Inferior parietal cortex (tissue), 1 donor: Measurements from ENCODE around the gene HIVEP2.

ENCODE experiments used
- DNase-seq: peaks from one replicate; pipeline ENCODE4 v3.0.0-alpha.2; 2016; ENCODE audit errors: extremely low spot score

HIVEP2 gene

GRCh38 chr6:142892254-142893021 is 52.5 kb downstream of the HIVEP2 start:
- DNase-seq: no peak

- DNase-seq: no peak
Observed at GRCh38 chr6:142891454-142891853, 53.5 kb downstream of the HIVEP2 start.

DNA sequence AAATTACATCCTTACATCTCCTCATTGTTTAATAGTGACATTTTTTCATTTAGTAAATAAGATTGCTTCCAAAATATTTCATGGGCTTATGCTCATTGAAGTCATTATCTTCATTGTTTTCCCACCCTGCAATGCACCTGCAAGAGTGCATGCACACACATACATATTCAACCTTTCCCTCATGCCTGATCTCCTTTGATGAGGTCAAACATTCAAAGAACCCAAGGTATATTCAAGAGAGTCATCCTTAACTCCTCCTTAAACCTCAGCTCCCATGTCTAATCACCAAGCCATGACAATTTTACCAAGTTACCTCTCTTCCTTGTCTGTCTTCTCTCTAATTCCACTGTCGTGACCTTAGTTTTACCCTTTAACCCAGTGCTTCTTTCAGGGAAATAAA is 56.5 kb downstream of the HIVEP2 start:
- no peak for DNase-seq

DNA sequence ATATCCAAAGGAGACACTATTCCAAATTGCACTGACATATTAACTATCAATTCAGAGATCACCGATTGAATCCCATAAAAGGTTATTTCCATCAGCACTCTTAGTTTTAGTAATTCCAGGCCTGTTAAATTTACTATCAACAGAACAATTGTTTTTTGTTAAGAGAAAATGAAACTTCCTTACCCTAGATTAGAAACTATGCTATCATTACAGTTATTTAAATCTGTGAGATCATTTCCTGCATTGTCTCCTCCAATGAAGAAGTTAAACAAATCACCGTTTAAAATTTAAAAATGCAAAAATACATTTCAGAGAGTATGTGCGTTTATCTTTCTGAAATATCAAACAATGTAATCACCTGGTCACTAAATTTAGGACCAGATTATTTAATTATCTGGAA is 57.5 kb downstream of the HIVEP2 start:
- DNase-seq: no peak

- DNase-seq: no peak
Observed at GRCh38 chr6:142886431-142887170, 58.4 kb downstream of the HIVEP2 start.

- no peak for DNase-seq
Observed at GRCh38 chr6:142885182-142885867, 59.7 kb downstream of the HIVEP2 start.

DNA sequence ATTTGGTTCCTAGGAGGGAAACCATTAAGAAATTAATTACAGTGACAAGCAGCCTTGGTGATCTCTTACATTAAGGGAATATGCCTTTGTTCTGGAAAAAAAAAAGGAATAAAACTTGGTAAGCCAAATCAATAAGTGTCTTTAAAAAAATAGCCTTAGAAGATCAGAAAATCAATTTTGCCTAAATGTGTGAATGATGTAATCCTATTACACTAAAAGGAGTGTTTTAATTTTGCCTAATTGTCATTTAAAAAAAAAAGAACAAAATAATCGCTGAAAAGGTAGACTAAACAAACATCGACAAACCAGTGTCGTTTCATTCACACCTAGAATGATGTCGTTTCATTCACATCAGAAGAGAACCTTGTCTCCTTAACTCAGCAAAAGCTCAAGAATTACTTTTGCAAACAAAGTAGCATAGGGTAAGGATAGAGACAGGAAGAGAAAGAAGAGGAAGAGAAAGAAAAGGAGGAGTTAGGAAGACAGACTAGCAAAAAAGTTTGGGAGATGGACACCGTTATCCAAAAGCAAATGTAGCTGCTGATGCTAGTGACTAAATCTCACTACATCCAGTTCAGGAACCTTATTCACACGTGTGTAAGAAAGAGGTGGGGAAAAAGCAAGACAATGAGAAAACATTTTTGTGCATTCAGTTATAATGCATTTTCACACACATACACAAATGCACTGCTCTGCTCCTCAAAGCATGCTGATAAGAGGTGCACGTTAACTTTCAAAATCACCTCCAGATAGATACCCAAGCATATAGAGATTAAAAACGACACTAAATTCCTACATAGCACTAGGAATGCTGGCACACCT is 60.6 kb downstream of the HIVEP2 start:
- DNase-seq: no peak

DNA sequence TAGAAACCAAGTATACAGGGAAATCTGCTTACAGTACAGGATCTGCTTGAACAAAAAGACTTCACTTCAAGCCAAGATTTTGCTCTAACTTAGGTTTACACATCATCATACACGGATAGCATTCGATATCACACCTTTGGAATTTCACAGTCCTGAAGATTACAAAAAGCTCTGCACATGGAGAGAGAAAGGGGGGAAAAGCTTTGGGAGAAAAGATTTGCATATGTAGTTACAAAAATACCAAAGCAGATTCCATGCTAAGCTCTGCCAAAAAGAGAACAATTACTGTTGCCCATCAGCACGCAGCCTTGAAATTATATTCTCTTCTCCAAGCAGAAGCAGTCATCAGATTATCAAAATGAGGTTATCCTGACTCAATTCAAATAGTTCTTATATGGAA is 62.0 kb downstream of the HIVEP2 start:
- no peak for DNase-seq

DNA sequence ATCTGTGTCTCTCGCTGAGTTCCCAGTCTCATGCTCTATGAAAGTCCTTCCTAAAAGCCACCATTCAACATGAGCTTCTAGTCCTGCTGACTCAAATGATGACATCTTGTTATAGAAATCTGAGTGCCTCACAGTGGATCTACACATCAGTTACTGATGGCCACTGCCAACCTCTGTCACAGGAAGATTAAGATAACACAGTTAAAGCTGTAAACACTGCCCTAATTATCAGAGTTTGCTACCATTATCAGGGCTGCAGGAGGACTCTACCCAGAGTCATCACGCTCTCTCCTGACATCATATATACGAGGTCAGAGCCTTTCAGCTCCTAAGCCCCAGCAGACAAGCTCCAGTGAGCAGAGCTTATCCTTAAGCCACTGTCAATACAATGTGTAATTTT is 63.2 kb downstream of the HIVEP2 start:
- no peak for DNase-seq

- DNase-seq: no peak
Observed at GRCh38 chr6:142881290-142881689, 63.7 kb downstream of the HIVEP2 start.

DNA sequence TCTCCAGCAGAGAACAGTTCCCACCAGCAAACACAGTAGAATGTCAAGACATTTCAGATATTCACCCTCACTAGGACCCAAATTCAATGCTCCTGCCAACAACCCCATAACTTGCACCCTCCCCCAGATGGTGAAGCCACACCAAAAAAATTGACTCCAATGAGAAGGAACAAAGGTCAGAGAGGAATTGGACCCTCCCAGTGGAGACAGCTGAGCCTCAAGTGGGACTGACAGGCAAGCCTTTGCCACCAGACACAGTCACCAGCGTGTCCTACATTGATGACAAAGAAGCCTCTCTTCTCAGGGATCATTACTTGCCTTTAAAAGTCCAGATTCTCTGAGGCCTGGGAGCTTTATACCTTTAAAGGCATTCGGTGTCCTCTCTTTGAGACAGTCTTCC is 64.8 kb downstream of the HIVEP2 start:
- DNase-seq: no peak

DNA sequence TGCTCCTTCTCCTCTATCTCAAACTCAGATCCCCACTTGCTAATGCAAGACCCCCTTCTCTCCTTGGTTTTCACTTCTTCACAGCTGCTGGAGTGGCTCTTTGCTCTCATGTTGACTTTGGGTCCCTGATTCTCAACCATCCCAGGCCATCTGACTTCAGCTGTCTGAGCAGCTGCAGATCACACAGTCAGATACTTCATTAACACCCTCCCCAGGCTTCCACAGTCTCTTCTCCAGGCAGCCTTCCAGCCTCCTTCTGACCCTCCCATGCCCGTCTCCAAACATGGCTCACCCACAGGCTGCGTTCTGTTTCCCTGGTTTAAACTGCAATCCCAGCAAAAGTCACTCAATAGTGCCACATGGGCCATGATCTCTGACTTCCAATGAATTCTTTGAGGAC is 65.4 kb downstream of the HIVEP2 start:
- DNase-seq: no peak

DNA sequence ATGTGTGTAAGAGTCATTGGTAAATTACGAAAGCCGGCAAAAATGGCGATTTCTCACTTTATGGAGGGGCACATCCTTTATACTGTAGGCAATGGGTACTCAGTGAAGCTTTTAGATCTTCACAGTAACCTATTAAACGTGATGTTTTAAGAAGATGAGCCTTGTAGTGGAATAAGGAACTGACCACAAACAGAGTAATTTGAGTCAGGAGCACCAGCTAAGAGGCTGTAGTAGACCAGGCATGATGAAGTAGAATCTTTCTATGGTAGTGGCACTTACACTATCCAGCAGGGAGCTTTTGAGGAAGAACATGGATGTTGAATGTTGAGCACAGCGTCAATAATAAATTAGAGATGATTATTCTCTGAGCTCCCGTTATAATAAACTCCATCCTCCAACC is 65.9 kb downstream of the HIVEP2 start:
- DNase-seq: no peak

DNA sequence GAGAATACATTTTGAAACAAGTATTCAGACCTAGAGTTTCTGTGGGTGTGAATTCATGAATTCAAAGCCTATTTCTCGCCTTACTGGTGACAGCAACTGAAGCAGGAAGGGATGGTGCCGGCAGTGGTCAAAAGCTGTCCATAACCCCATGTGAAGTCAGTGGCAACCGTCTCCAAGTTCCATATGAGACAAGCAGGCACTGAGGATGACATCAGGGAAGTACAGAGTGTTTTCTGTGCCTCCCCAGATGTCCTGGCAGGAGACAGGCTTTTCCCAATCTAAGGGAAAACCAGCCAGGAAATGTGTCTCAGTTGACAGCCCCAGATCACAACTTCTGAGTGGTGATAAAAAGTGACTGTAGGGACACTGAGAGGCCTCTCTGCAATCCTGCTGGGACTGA is 66.6 kb downstream of the HIVEP2 start:
- no peak for DNase-seq

DNA sequence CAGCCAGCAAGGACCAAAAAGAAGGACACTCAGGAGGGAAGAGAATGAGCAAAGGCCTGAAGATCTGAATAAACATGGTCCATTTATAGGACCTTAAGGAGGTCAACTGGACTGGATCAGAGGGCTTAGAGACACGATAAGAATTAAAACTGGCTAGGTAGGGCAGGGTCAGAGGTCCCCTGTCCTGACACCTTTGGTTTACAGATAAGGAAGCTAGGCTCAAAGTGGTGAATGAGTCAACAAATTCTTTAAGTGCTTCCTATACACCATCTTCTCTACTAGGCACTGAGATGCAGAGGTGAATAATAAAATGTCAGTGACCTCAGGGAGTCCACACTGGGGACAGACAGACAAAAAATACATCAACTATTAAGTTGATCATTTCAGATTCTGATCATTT is 70.3 kb downstream of the HIVEP2 start:
- no peak for DNase-seq

- DNase-seq: no peak
Observed at GRCh38 chr6:142872376-142872775, 72.6 kb downstream of the HIVEP2 start.

DNA sequence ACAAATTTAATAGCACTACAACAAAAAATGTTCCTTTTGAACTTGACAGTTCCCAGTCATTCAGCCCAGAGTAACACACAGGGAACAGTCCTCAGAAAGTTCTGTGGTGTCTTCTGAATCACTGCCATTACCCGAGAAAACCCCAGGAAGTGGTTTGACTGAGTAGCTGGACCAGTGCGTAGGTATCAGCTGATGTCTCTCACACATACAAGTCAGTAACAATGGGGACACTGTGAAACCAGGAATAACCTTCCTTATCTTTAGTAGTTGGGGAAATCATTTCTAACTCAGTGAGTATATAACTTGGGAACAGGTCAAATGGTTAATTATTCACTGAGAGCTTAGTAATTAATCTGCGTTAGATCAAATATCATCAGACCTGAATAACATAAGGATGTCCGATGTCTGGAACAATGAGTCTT is 73.1 kb downstream of the HIVEP2 start:
- DNase-seq: peak; percentile 50

DNA sequence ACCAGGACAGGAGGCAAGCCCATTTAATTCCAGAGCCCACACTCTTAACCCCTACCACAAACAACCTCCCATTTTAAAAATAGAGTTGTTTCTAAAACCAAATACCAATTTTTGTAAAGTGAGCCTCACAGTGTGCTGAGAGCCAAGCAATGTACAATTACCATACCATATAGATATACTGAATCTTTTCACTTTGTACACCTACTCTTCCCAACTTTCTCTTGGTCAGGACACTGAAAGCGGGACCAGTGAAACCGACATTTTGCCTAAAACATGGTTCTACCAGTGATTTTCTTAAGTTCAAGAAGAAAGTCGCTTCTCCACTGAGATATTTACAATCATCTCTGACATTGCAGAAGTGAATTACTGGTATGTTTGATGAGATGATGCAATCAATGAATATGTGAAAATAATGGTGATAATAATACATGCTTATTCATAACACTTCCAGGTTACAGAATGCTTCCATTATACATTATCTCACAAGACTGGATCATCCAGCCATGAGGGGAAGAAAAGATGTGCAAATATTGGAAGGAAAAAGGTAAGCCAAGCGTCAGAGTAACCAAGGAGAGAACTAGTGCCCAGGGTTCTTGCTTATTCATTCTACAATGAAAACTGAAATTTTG is 74.1 kb downstream of the HIVEP2 start:
- no peak for DNase-seq

DNA sequence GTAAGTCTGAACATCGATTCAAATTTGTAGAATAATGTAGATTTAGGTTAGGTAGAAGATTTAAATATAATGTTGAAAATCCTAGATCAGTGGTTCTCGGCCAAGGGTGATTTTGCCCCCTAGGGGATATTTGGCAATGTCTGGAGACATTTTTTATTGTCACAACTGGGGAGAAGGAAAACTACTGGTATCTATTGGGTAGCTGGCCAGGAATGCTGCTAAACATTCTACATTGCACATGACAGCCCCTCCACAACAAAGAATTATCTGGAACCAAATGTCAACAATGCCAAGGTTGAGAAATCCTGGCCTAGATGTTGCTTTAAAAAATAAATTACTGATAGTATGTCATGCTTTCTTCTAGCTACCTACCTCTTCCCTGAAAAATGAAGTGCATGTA is 76.1 kb downstream of the HIVEP2 start:
- no peak for DNase-seq

DNA sequence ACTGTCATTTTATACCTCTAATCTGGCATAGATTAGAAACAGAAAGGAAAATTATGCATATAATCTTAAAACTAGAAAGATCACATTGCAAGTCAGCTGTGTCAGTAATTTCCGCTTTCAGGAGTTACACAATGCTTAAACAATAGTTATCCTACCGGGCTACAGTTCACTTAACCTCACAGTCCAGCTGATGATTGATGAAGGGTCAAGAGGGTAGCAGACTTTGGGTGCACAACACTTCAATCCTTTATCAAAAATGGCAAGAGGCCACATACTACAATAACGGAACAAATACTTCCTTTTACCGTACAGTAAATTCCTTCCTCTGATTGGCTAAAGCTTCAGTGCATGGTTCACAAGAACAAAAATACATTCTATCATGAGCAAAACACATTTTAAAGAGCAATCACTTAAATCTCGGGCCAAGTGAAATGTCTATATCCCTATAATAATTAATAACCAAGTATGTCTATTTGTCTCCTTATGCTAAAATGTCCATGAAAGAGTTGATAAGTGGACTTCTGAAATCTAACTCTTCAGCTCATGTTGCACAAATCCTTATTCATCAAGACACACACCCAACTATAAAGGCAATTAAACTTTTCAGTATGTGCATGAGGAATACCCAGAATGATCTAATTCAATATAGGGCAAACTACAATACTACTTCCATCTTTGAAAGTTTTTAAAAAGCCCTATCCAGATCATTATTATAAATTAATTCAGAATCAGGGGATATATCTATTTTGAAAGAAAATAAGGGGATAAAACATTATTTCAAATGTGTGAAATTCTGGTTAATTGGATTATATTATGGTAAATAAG is 76.8 kb downstream of the HIVEP2 start:
- no peak for DNase-seq
